ENCODE measurements around the gene TSSC4.

DNA sequence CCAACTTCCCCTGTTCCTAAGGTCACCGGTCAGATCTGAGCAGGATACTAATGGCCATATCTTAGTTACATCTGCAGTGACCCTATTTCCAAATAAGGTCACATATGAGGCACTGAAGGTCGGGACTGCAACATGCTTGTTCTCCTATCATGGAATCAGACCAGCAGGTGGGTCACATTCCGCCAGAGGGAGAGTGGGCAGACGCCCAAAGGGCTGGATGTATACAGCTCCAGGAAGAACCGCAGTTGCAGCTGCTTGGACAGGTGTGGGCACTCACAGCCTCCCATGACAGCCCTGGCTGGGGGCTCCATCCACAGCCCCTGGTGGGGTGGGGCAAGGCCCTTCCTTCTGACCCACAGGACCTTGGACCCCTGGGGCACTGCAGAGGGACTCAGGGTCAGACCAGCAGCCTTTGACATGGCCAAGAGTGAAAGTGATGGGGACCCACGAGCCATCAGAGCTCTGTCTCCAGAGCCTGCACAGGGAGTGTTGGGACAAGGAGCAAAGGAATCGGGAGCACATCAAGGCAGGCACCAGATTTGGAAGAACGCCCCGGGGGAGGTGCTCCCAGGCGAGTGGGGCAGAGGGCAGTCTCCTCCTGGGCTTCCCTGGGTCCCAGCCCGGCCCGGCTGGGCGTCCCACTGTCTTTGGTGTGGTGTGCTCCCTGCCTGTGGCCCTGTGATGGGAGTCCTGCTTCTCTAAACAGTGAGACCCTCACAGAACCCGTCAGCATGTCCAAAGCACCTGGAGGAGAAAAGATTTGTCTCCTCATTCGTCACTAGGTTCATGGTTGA lies 36.8 kb upstream of the TSSC4 start:
- TF ChIP-seq, protein P1, sequence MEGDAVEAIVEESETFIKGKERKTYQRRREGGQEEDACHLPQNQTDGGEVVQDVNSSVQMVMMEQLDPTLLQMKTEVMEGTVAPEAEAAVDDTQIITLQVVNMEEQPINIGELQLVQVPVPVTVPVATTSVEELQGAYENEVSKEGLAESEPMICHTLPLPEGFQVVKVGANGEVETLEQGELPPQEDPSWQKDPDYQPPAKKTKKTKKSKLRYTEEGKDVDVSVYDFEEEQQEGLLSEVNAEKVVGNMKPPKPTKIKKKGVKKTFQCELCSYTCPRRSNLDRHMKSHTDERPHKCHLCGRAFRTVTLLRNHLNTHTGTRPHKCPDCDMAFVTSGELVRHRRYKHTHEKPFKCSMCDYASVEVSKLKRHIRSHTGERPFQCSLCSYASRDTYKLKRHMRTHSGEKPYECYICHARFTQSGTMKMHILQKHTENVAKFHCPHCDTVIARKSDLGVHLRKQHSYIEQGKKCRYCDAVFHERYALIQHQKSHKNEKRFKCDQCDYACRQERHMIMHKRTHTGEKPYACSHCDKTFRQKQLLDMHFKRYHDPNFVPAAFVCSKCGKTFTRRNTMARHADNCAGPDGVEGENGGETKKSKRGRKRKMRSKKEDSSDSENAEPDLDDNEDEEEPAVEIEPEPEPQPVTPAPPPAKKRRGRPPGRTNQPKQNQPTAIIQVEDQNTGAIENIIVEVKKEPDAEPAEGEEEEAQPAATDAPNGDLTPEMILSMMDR (IDR thresholded peaks at IDR 0.05; ENCODE audit: low read depth, low read length) = no peak
- TF ChIP-seq EZH2phosphoT487 (IDR thresholded peaks at IDR 0.05; ENCODE audit: low read depth) = no peak
